ENCODE data around the gene SCN8A.

SCN8A gene

DNA sequence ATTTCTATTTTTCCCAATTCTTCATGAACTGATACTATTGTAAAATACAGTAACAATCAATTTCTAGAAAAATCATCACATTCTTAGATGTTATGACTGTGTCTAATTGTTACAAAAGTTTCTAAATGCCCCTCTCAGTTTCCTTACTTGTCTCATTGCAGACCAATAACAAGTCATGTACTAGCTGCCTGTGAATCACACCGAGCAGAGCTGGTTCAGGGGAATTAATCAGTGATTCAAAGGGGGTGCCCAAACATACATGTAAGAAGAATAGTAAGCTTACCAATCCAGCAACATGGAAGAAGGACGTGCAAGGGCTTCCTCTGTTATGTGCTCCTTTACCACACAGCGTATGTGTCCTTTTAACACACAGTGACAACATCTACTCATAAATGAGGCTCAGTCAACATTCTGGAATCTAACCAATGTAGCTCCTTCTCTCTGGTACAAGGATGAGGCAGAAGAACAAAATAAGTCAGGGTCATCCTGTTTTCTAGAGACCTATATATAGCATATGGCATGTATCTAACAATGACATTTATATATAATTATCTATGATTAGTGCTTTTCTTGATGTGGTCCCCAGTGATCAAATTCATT is 126.4 kb downstream of the SCN8A start:
- 100% methylated on average over 3 of the region's 3 CpGs for WGBS (ENCODE audit: insufficient coverage)
- Histone ChIP-seq H3K9me3 (ENCODE audit: control extremely low read depth in 1 of 5, control insufficient read depth in 4 of 5, insufficient read depth in 2 of 5, low read depth in 1 of 5, low read length in 4 of 5) (no peaks in the 10 kb centered on the region), H3K27ac (ENCODE audit: insufficient read depth in 1 of 2, low read depth in 1 of 2, low read length in 2 of 2, poor library complexity in 1 of 2, severe bottlenecking in 2 of 2) (no peak overlapping the region), H3K27me3 (replicated peaks in 2 of 5; ENCODE audit: control insufficient read depth in 4 of 5, insufficient read depth in 5 of 5, low read length in 4 of 5) (peaks cover 0 to 14% (median 2%) of the 10 kb centered on the region in 5 experiments), H3K36me3 (ENCODE audit: control insufficient read depth in 4 of 4, insufficient read depth in 4 of 4, low read length in 3 of 4) (no peaks in the 10 kb centered on the region), H3K4me3 (ENCODE audit: control insufficient read depth in 1 of 7, extremely low read depth in 1 of 7, insufficient read depth in 4 of 7, low read depth in 2 of 7, low read length in 6 of 7) (no peak overlapping the region), H3K4me1 (ENCODE audit: control extremely low read depth in 1 of 4, control insufficient read depth in 4 of 4, insufficient read depth in 4 of 4, low read length in 3 of 4) (peaks cover 0 to 7% (median 6%) of the 10 kb centered on the region in 4 experiments)
- no peak for DNase-seq
- CTCF ChIA-PET = no interaction called here
- POLR2A ChIA-PET = no interaction called here

DNA sequence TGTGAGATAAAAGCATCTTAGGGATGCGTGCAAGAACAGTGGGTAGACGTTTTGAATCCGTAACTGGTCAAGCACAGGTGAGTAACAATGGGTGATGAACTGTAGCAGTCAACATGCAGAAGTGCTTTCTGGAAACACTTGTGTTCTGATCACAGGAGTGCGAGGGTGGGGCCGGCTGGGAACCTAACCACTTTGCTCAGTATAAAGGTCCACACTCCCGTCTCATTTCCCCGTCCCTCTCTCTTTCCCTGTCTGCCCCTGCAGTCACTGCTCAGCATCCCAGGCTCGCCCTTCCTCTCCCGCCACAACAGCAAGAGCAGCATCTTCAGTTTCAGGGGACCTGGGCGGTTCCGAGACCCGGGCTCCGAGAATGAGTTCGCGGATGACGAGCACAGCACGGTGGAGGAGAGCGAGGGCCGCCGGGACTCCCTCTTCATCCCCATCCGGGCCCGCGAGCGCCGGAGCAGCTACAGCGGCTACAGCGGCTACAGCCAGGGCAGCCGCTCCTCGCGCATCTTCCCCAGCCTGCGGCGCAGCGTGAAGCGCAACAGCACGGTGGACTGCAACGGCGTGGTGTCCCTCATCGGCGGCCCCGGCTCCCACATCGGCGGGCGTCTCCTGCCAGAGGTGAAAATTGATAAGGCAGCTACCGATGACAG is 130.4 kb downstream of the SCN8A start:
- Histone ChIP-seq H3K27me3 (replicated peaks in 2 of 5; ENCODE audit: control insufficient read depth in 4 of 5, insufficient read depth in 5 of 5, low read length in 4 of 5) (peaks cover 2 to 16% (median 4%) of the 10 kb centered on the region in 5 experiments), H3K36me3 (ENCODE audit: control insufficient read depth in 4 of 4, insufficient read depth in 4 of 4, low read length in 3 of 4) (no peaks in the 10 kb centered on the region), H3K4me1 (ENCODE audit: control extremely low read depth in 1 of 4, control insufficient read depth in 4 of 4, insufficient read depth in 4 of 4, low read length in 3 of 4) (peaks cover 0 to 7% (median 6%) of the 10 kb centered on the region in 4 experiments), H3K27ac (ENCODE audit: insufficient read depth in 1 of 2, low read depth in 1 of 2, low read length in 2 of 2, poor library complexity in 1 of 2, severe bottlenecking in 2 of 2) (no peak overlapping the region), H3K9me3 (ENCODE audit: control extremely low read depth in 1 of 5, control insufficient read depth in 4 of 5, insufficient read depth in 2 of 5, low read depth in 1 of 5, low read length in 4 of 5) (no peaks in the 10 kb centered on the region), H3K4me3 (ENCODE audit: control insufficient read depth in 1 of 7, extremely low read depth in 1 of 7, insufficient read depth in 4 of 7, low read depth in 2 of 7, low read length in 6 of 7) (peak overlapping the region in 5 of 7 experiments; percentile 26 to 68 (median 52))
- peak; percentile 29 to 68 (median 61) for DNase-seq
- POLR2A ChIA-PET = no interaction called here
- CTCF ChIA-PET = no interaction called here
- WGBS (ENCODE audit: insufficient coverage) = 10% methylated on average over 34 of the region's 44 CpGs

DNA sequence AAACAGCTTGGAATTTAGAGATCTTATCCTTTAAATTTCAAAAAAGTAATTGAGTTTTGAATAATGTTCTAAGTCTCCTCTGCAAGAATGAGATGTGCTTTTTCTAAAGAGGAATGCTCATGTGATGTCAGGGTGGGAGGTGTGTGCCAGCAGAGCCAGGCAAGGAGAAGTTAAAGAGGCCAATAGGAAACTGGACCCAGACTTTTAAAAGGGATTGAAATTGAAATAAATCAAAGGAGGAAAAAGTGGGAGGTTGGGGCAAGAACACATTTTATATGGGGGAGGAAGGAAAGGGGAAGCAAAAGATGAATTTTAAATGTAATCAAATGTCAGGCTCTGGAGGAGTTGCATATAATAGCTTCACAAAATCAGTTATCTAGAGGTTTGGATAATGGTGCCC is 131.4 kb downstream of the SCN8A start:
- Histone ChIP-seq H3K4me3 (ENCODE audit: control insufficient read depth in 1 of 7, extremely low read depth in 1 of 7, insufficient read depth in 4 of 7, low read depth in 2 of 7, low read length in 6 of 7) (no peak overlapping the region), H3K27me3 (replicated peaks in 2 of 5; ENCODE audit: control insufficient read depth in 4 of 5, insufficient read depth in 5 of 5, low read length in 4 of 5) (peaks cover 3 to 16% (median 4%) of the 10 kb centered on the region in 5 experiments), H3K9me3 (ENCODE audit: control extremely low read depth in 1 of 5, control insufficient read depth in 4 of 5, insufficient read depth in 2 of 5, low read depth in 1 of 5, low read length in 4 of 5) (no peaks in the 10 kb centered on the region), H3K27ac (ENCODE audit: insufficient read depth in 1 of 2, low read depth in 1 of 2, low read length in 2 of 2, poor library complexity in 1 of 2, severe bottlenecking in 2 of 2) (no peak overlapping the region), H3K36me3 (ENCODE audit: control insufficient read depth in 4 of 4, insufficient read depth in 4 of 4, low read length in 3 of 4) (no peaks in the 10 kb centered on the region), H3K4me1 (ENCODE audit: control extremely low read depth in 1 of 4, control insufficient read depth in 4 of 4, insufficient read depth in 4 of 4, low read length in 3 of 4) (peaks cover 0 to 7% (median 6%) of the 10 kb centered on the region in 4 experiments)
- CTCF ChIA-PET = no interaction called here
- POLR2A ChIA-PET = no interaction called here
- DNase-seq = no peak

DNA sequence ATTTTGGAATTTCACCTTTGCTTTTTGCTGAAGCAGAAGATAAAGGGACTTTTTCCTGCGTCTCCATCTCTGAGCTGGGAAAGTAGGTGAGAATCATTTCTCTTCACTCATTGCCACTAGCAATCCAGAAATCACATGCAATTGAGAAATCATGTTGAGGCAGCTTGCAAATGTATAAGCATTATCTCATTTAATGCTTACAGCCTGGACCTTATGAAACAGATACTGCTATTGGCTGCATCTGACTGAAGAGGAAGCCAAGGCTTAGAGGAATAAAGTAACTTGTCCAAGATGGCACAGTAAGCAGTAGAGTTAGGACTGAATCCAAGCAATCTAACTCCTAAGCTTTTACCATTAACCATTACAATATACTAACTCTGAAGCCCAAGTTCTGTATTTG is 135.1 kb downstream of the SCN8A start:
- no peak overlapping the region for H3K4me3 ChIP-seq (ENCODE audit: control insufficient read depth in 1 of 7, extremely low read depth in 1 of 7, insufficient read depth in 4 of 7, low read depth in 2 of 7, low read length in 6 of 7)
- H3K27me3 ChIP-seq (replicated peaks in 2 of 5; ENCODE audit: control insufficient read depth in 4 of 5, insufficient read depth in 5 of 5, low read length in 4 of 5) = peaks cover 3 to 15% (median 4%) of the 10 kb centered on the region in 5 experiments
- ChIA-PET CTCF (no interaction called here), POLR2A (no interaction called here)
- H3K4me1 ChIP-seq (ENCODE audit: control extremely low read depth in 1 of 4, control insufficient read depth in 4 of 4, insufficient read depth in 4 of 4, low read length in 3 of 4) = peaks cover 0 to 7% (median 6%) of the 10 kb centered on the region in 4 experiments
- DNase-seq = no peak
- H3K9me3 ChIP-seq (ENCODE audit: control extremely low read depth in 1 of 5, control insufficient read depth in 4 of 5, insufficient read depth in 2 of 5, low read depth in 1 of 5, low read length in 4 of 5) = no peaks in the 10 kb centered on the region
- H3K36me3 ChIP-seq (ENCODE audit: control insufficient read depth in 4 of 4, insufficient read depth in 4 of 4, low read length in 3 of 4) = no peaks in the 10 kb centered on the region
- H3K27ac ChIP-seq (ENCODE audit: insufficient read depth in 1 of 2, low read depth in 1 of 2, low read length in 2 of 2, poor library complexity in 1 of 2, severe bottlenecking in 2 of 2) = no peak overlapping the region
- WGBS (ENCODE audit: insufficient coverage) = no CpG with 5 or more reads among the region's 1 CpG

DNA sequence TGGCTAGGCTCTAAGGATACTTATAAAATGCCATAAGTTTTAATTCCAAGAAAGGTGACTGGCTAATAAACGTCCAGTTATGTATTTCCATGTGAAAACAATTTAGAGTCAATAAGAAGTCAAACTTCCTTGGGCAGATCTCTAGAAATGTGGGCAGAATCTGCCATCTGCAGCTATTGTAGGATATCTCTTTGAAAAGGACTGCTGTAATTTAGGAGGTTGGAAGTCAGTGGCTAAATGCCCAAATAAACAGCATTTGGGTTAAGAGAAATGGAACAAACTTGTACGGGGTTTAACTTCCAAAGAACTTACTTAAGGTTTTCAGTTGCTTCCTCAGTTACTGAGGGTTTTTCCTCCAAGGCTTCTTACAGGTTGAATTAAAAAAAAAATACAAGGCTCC is 135.9 kb downstream of the SCN8A start:
- no peak overlapping the region for H3K4me3 ChIP-seq (ENCODE audit: control insufficient read depth in 1 of 7, extremely low read depth in 1 of 7, insufficient read depth in 4 of 7, low read depth in 2 of 7, low read length in 6 of 7)
- no peaks in the 10 kb centered on the region for H3K36me3 ChIP-seq (ENCODE audit: control insufficient read depth in 4 of 4, insufficient read depth in 4 of 4, low read length in 3 of 4)
- CTCF ChIA-PET = interaction anchor here (1.9 kb wide), 1 partner anchor 12 kb away, joined by 4 read pairs; no protein-coding TSS in a partner anchor
- WGBS (ENCODE audit: insufficient coverage) = 94% methylated on average over 2 of the region's 2 CpGs
- no peaks in the 10 kb centered on the region for H3K4me1 ChIP-seq (ENCODE audit: control extremely low read depth in 1 of 4, control insufficient read depth in 4 of 4, insufficient read depth in 4 of 4, low read length in 3 of 4)
- no peak for DNase-seq
- no peaks in the 10 kb centered on the region for H3K9me3 ChIP-seq (ENCODE audit: control extremely low read depth in 1 of 5, control insufficient read depth in 4 of 5, insufficient read depth in 2 of 5, low read depth in 1 of 5, low read length in 4 of 5)
- POLR2A ChIA-PET = no interaction called here
- H3K27me3 ChIP-seq (replicated peaks in 2 of 5; ENCODE audit: control insufficient read depth in 4 of 5, insufficient read depth in 5 of 5, low read length in 4 of 5) = peaks cover 2 to 7% (median 4%) of the 10 kb centered on the region in 5 experiments
- no peak overlapping the region for H3K27ac ChIP-seq (ENCODE audit: insufficient read depth in 1 of 2, low read depth in 1 of 2, low read length in 2 of 2, poor library complexity in 1 of 2, severe bottlenecking in 2 of 2)

DNA sequence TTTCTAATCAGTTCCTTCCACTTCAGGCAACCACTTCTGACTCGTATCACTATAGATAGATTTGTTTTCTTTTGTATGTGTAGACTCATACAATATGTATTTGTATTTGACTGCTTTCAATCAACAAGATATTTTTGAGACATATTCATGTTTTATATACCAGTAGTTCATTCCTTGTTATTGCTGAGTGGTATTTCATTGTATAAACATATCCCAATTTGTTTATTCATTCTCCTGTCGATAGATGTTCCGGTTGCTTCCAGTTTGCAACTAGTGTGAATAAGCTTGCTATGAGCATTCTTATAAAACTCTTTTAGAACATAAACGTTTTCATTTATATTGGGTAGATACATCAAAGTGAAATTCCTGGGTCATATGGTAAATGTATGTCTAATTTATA is 138.3 kb downstream of the SCN8A start:
- Histone ChIP-seq H3K27ac (ENCODE audit: insufficient read depth in 1 of 2, low read depth in 1 of 2, low read length in 2 of 2, poor library complexity in 1 of 2, severe bottlenecking in 2 of 2) (no peak overlapping the region), H3K27me3 (replicated peaks in 2 of 5; ENCODE audit: control insufficient read depth in 4 of 5, insufficient read depth in 5 of 5, low read length in 4 of 5) (peaks cover 0 to 2% (median 0%) of the 10 kb centered on the region in 5 experiments), H3K9me3 (ENCODE audit: control extremely low read depth in 1 of 5, control insufficient read depth in 4 of 5, insufficient read depth in 2 of 5, low read depth in 1 of 5, low read length in 4 of 5) (peaks cover 0 to 1% (median 0%) of the 10 kb centered on the region in 5 experiments), H3K4me3 (ENCODE audit: control insufficient read depth in 1 of 7, extremely low read depth in 1 of 7, insufficient read depth in 4 of 7, low read depth in 2 of 7, low read length in 6 of 7) (no peak overlapping the region), H3K4me1 (ENCODE audit: control extremely low read depth in 1 of 4, control insufficient read depth in 4 of 4, insufficient read depth in 4 of 4, low read length in 3 of 4) (no peaks in the 10 kb centered on the region), H3K36me3 (ENCODE audit: control insufficient read depth in 4 of 4, insufficient read depth in 4 of 4, low read length in 3 of 4) (no peaks in the 10 kb centered on the region)
- ChIA-PET CTCF (no interaction called here), POLR2A (no interaction called here)
- DNase-seq = no peak
- WGBS (ENCODE audit: insufficient coverage) = no CpG with 5 or more reads among the region's 4 CpGs

DNA sequence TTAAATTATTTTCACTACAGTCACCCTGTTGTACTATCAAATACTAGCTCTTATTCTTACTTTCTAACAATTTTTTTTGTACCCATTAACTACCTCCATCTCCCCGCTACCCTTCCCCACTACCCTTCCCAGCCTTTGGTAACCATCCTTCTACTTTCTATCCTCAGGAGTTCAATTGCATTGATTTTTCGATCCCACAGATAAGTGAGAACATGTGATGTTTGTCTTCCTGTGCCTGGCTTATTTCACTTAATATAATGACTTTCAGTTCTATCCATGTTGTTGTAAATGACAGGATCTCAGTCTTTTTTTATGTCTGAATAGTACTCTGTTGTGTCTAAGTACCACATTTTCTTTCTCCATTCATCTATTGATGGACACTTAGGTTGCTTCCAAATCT is 139.7 kb downstream of the SCN8A start:
- no peak overlapping the region for H3K27ac ChIP-seq (ENCODE audit: insufficient read depth in 1 of 2, low read depth in 1 of 2, low read length in 2 of 2, poor library complexity in 1 of 2, severe bottlenecking in 2 of 2)
- H3K4me3 ChIP-seq (ENCODE audit: control insufficient read depth in 1 of 7, extremely low read depth in 1 of 7, insufficient read depth in 4 of 7, low read depth in 2 of 7, low read length in 6 of 7) = no peak overlapping the region
- H3K4me1 ChIP-seq (ENCODE audit: control extremely low read depth in 1 of 4, control insufficient read depth in 4 of 4, insufficient read depth in 4 of 4, low read length in 3 of 4) = no peaks in the 10 kb centered on the region
- H3K36me3 ChIP-seq (ENCODE audit: control insufficient read depth in 4 of 4, insufficient read depth in 4 of 4, low read length in 3 of 4) = no peaks in the 10 kb centered on the region
- WGBS (ENCODE audit: insufficient coverage) = 100% methylated on average over 1 of the region's 2 CpGs
- ChIA-PET POLR2A (no interaction called here), CTCF (no interaction called here)
- DNase-seq = no peak
- peaks cover 0 to 2% (median 0%) of the 10 kb centered on the region in 5 experiments for H3K27me3 ChIP-seq (replicated peaks in 2 of 5; ENCODE audit: control insufficient read depth in 4 of 5, insufficient read depth in 5 of 5, low read length in 4 of 5)
- H3K9me3 ChIP-seq (ENCODE audit: control extremely low read depth in 1 of 5, control insufficient read depth in 4 of 5, insufficient read depth in 2 of 5, low read depth in 1 of 5, low read length in 4 of 5) = peaks cover 0 to 1% (median 0%) of the 10 kb centered on the region in 5 experiments

Data from common myeloid progenitor, CD34-positive (primary cell).